ENCODE measurements around the gene FAM149B1.
A peak's percentile ranks its signal among the peaks of the same experiment; 100 is the strongest.

The FAM149B1 gene

DNA sequence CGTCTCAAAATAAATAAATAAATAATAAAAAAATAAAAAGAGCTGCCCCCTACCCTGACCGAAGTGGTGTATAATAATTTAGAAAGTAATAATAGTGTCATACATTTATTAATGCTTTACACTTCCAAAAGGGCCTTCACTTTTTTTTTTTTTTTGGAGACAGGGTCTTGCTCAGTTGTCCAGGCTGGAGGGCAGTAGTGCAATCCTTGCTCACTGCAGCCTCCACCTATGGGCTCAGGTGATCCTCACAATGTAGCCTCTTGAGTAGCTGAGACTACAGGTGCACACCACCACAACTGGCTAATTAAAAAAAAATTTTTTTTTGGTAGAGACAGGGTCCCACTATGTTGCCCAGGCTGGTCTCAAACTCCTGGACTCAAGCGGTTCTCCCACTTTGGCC lies 1.4 kb downstream of the FAM149B1 start:
- peak overlapping the region; percentile 100; the same call in 1 of the 2 replicates for H3K4me3 ChIP-seq (replicated peaks; ENCODE audit: low read depth, low read length)
- TF ChIP-seq, protein P1, sequence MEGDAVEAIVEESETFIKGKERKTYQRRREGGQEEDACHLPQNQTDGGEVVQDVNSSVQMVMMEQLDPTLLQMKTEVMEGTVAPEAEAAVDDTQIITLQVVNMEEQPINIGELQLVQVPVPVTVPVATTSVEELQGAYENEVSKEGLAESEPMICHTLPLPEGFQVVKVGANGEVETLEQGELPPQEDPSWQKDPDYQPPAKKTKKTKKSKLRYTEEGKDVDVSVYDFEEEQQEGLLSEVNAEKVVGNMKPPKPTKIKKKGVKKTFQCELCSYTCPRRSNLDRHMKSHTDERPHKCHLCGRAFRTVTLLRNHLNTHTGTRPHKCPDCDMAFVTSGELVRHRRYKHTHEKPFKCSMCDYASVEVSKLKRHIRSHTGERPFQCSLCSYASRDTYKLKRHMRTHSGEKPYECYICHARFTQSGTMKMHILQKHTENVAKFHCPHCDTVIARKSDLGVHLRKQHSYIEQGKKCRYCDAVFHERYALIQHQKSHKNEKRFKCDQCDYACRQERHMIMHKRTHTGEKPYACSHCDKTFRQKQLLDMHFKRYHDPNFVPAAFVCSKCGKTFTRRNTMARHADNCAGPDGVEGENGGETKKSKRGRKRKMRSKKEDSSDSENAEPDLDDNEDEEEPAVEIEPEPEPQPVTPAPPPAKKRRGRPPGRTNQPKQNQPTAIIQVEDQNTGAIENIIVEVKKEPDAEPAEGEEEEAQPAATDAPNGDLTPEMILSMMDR (IDR thresholded peaks at IDR 0.05; ENCODE audit: low read depth, low read length, missing control alignments), result no peak

DNA sequence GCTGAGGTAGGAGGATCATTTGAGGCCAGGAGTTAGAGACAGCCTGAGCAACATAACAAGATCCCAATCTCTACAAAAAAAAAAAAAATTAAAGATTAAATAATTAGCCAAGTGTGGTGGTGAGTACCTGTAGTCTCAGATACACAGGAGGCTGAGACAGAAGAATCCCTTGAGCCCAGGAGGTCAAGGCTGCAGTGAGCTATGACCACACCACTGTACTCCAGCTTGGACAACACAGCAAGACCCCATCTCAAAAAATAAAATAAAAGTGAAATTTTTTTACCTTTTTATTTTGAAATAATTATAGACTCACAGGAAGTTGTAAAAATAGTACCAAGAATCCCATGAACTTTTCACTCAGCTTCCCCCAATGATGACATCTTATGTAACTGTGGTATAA lies 4.9 kb downstream of the FAM149B1 start:
- no peak for DNase-seq (ENCODE audit: extremely low read depth, low read depth)
- no peak overlapping the region for H3K4me3 ChIP-seq (replicated peaks; ENCODE audit: low read depth, low read length)
- TF ChIP-seq, protein P1 (IDR thresholded peaks at IDR 0.05; ENCODE audit: low read depth, low read length, missing control alignments), result no peak

More for the DNA sequence above, 1.4 kb downstream of the FAM149B1 start:
- no peak for DNase-seq (ENCODE audit: extremely low read depth, low read depth)

DNA sequence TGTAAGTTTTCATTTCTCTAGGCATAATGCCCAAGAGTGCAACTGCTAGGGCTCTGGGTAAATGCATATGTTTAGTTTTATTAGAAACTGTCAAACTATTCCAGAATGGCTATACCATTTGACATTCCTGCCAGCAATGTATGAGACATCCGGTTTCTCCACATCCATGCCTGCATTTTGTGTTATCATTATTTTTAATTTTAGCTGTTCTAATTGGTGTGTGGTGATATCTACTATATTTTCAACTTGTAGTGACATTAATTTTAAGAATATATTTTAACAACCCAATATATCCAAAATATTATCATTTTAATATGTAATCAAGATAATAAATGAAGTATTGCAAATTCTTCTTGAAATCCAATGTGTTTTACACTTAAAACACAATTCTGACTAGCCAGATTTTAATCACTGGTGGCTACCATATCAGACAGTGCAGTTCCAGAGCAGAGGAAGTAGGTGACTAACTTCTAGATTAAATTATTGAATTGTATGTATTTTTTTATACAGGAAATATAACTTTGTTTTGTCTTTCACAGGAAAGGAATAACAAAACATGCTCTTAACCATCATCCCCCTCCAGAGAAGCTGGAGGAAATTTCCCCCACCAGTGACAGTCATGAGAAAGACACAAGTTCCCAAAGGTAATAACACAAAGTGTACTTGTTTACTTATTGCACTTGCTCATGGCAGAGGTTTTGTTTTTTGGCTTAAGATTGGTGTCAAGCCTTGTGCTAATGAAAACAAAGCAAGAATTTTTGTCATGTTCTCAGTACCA lies 6.4 kb downstream of the FAM149B1 start:
- H3K4me3 ChIP-seq (replicated peaks; ENCODE audit: low read depth, low read length), result no peak overlapping the region
- DNase-seq (ENCODE audit: extremely low read depth, low read depth), result no peak
- TF ChIP-seq, protein P1 (IDR thresholded peaks at IDR 0.05; ENCODE audit: low read depth, low read length, missing control alignments), result no peak

DNA sequence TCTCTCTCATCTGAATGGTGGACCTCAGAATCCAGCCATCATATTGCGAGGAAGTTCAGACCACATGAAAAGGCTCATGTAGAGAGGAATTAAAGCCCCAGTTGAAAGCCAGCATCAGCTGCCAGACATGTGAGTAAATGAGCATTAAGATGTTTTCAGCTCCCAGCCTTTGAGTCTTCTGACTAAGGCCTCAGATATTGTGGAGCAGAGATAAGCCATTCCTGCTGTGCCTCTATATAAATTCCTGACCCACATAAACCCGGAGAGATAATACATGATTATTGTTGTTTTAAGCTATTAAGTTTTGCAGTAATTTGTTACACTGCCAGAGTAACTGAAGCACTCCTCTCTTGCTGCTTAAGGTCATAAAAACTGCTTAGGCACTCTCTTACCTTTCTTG lies 14.6 kb downstream of the FAM149B1 start:
- no peak for DNase-seq (ENCODE audit: extremely low read depth, low read depth)
- TF ChIP-seq, protein P1 (IDR thresholded peaks at IDR 0.05; ENCODE audit: low read depth, low read length, missing control alignments), result no peak
- H3K4me3 ChIP-seq (replicated peaks; ENCODE audit: low read depth, low read length), result no peak overlapping the region

DNA sequence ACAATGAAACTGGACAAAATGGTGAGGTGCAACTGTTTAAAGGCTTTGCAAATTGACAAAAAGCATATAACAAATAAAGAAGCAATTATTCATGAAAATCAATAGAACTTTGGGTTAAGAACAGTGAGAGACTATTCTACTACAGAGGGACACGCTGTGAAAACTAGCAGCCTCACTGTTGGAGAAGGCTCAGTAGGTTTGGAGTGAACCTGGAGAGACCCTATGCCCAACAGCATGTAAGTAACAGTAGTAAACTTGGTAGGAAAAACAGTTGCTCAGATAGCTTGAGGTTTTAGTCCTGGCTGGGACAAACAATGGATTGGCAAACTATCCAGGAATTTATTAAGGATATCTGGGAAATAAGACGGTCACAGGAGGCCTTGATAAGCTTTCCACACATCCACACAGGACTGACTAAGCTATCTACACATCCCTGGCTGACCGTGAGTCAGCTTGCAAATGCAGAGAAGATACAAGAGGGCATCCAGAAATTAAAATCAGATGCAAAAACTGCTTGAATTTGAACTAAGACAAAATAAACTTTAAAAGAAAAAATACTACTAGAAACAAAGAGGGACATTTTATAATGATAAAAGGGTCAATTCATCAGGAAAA lies 15.9 kb downstream of the FAM149B1 start:
- DNase-seq (ENCODE audit: extremely low read depth, low read depth), result no peak
- TF ChIP-seq, protein P1 (IDR thresholded peaks at IDR 0.05; ENCODE audit: low read depth, low read length, missing control alignments), result no peak
- H3K4me3 ChIP-seq (replicated peaks; ENCODE audit: low read depth, low read length), result no peak overlapping the region

DNA sequence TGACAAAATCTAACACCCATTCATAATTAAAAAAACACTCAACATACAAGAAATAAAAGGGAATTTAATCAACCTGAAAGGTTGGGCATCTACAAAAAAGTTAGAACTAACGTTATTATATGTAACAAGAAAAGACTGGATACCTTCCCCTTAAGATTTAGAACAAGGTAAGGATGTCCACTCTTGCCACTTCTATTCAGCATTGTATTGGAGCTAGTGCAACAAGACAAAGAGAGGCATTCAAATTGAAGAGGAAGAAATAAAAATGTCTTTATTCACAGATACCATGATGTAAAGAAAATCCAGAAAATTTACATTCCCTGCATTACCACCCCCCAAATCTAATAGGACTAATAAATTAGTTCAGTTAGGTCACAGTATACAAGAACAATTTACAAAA lies 18.3 kb downstream of the FAM149B1 start:
- TF ChIP-seq, protein P1 (IDR thresholded peaks at IDR 0.05; ENCODE audit: low read depth, low read length, missing control alignments), result no peak
- DNase-seq (ENCODE audit: extremely low read depth, low read depth), result no peak

More for the DNA sequence above, 18.3 kb downstream of the FAM149B1 start:
- no peak overlapping the region for H3K4me3 ChIP-seq (replicated peaks; ENCODE audit: low read depth, low read length)

Measured in HFF-Myc (cell line).